ENCODE results near the gene IPO4. TPM values are rescaled to one million over a fixed set of nuclear protein-coding genes. Genes with fewer than 3 reads are reported as not detected.
A peak's percentile ranks its signal among the peaks of the same experiment; 100 is the strongest.

The IPO4 gene
- total and polyA plus RNA-seq, 2 of the 8 experiments (the other 6 are each of a cell fraction or from before 2014, with no cell fraction given), result 55.5 to 108 TPM

GRCh38 chr14:24234095-24235005 is 45.7 kb upstream of the IPO4 start:
- peaks cover 2 to 14% (median 4%) of the 10 kb centered on the region in 4 experiments; a peak in 5 of 7 replicates for H3K4me1 ChIP-seq (replicated peaks in 1 of 4; ENCODE audit: control insufficient read depth in 3 of 4, insufficient read depth in 4 of 4, low read length in 3 of 4)
- TF ChIP-seq YY1 (IDR thresholded peaks at IDR 0.05; ENCODE audit: low read depth, low read length) (no peak), SP4 (IDR thresholded peaks at IDR 0.05; ENCODE audit: low read length) (no peak), CHD1 (IDR thresholded peaks at IDR 0.05; ENCODE audit: low read depth, low read length) (no peak), JUN (IDR thresholded peaks at IDR 0.05; ENCODE audit: low read depth, low read length) (no peak), RBBP5 (IDR thresholded peaks at IDR 0.05; ENCODE audit: borderline replicate concordance, low read depth, low read length) (no peak), CREB1 (IDR thresholded peaks at IDR 0.05) (no peak), BRCA1 (IDR thresholded peaks at IDR 0.05; ENCODE audit: low read depth, low read length) (no peak), SRF (IDR thresholded peaks at IDR 0.05; ENCODE audit: low read depth, low read length) (no peak)
- peak overlapping the region in 1 of 2 experiments; percentile 86; a peak in 1 of 4 replicates for H3K4me2 ChIP-seq (ENCODE audit: insufficient read depth in 1 of 2, low read depth in 2 of 2, low read length in 2 of 2)
- CTCF ChIA-PET (ENCODE audit: partially characterized antibody), result interaction anchor here (0.9 to 1.8 kb wide), 9 partner anchors 8 to 198 kb away, joined by 3 to 8 read pairs (median 6); partner anchors contain the start of gene TINF2
- peaks cover 3 to 33% of the 10 kb centered on the region in 2 experiments; a peak in 2 of 4 replicates for H3K79me2 ChIP-seq (ENCODE audit: control insufficient read depth in 1 of 2, insufficient read depth in 2 of 2, low read length in 2 of 2)
- no peak overlapping the region for H4K8ac ChIP-seq (ENCODE audit: extremely low read depth, insufficient read depth, low read length)
- no peak overlapping the region for H3K56ac ChIP-seq (replicated peaks; ENCODE audit: insufficient read length, low read depth, low read length)
- no peak overlapping the region for H3K14ac ChIP-seq (ENCODE audit: insufficient read length)
- H3K4me3 ChIP-seq (ENCODE audit: extremely low read depth in 1 of 4, insufficient read depth in 2 of 4, low read depth in 3 of 4, low read length in 4 of 4), result no peak overlapping the region
- H3K9me3 ChIP-seq (ENCODE audit: insufficient read depth in 2 of 2, low read depth in 1 of 2, low read length in 1 of 2), result no peaks in the 10 kb centered on the region
- no peaks in the 10 kb centered on the region; a peak in 1 of 7 replicates for H3K27me3 ChIP-seq (replicated peaks in 1 of 4; ENCODE audit: control insufficient read depth in 3 of 4, extremely low read depth in 1 of 4, insufficient read depth in 3 of 4, low read length in 3 of 4)
- no peak overlapping the region for H2AFZ ChIP-seq (ENCODE audit: low read length)
- H3K9ac ChIP-seq (replicated peaks in 1 of 4; ENCODE audit: extremely low read depth in 1 of 4, low read depth in 3 of 4, low read length in 3 of 4), result no peak overlapping the region
- no peak overlapping the region for H3K18ac ChIP-seq (ENCODE audit: extremely low read depth, low read length)
- H4K91ac ChIP-seq (replicated peaks; ENCODE audit: insufficient read length, low read length), result no peak overlapping the region
- peaks cover 3 to 7% of the 10 kb centered on the region in 2 experiments for H4K20me1 ChIP-seq (replicated peaks in 1 of 2; ENCODE audit: control insufficient read depth in 1 of 2, insufficient read depth in 2 of 2, low read length in 2 of 2)
- WGBS, 2 experiments (ENCODE audit: extremely low coverage in 1 of 2, insufficient coverage in 1 of 2, insufficient read length in 1 of 2, insufficient replicate concordance in 2 of 2, low coverage in 1 of 2, low lambda C conversion rate in 2 of 2, missing lambda C conversion rate in 1 of 2), result 85% methylated on average over 3 of the region's 3 CpGs; no CpG with 5 or more reads in 1 of the 2 experiments
- no peak overlapping the region for H3K27ac ChIP-seq (ENCODE audit: low read depth, low read length)
- no peak overlapping the region for H3K23ac ChIP-seq (ENCODE audit: insufficient read length)
- H2BK5ac ChIP-seq (ENCODE audit: low read depth, low read length), result no peak overlapping the region
- no peak overlapping the region for H4K5ac ChIP-seq (ENCODE audit: insufficient read length, low read depth, low read length)
- H2AK5ac ChIP-seq (ENCODE audit: low read depth, low read length), result no peak overlapping the region
- H2BK15ac ChIP-seq (ENCODE audit: low read length), result no peak overlapping the region
- no peak overlapping the region for H2BK12ac ChIP-seq (ENCODE audit: low read depth, low read length)
- POLR2A ChIA-PET (ENCODE audit: partially characterized antibody), result interaction anchor here (0.9 to 2.3 kb wide), 5 partner anchors 8 to 119 kb away, joined by 3 to 12 read pairs (median 6); partner anchors contain the start of genes DCAF11, IPO4, MDP1 and NRL
- no peak overlapping the region for H2BK20ac ChIP-seq (ENCODE audit: low read length)
- H2BK120ac ChIP-seq (replicated peaks; ENCODE audit: low read depth, low read length), result no peak overlapping the region
- H3K4ac ChIP-seq (replicated peaks; ENCODE audit: insufficient read length, low read depth, low read length), result no peak overlapping the region
- FAIRE-seq, result no peak
- H3K79me1 ChIP-seq (ENCODE audit: low read depth, low read length), result no peaks in the 10 kb centered on the region; the same call in 1 of the 2 replicates
- DNase-seq (ENCODE audit: low read depth in 1 of 2, low spot score in 2 of 2), result no peak
- H3K23me2 ChIP-seq (ENCODE audit: low read depth, low read length), result peaks cover 11% of the 10 kb centered on the region
- peaks cover 8 to 42% (median 34%) of the 10 kb centered on the region in 4 experiments for H3K36me3 ChIP-seq (ENCODE audit: control insufficient read depth in 2 of 4, insufficient read depth in 4 of 4, low read length in 3 of 4)

Measured in H1 (cell line).